GM21360 (cell line): ENCODE results near the gene ZKSCAN5.
A peak's percentile ranks its signal among the peaks of the same experiment; 100 is the strongest.

ENCODE experiments used
- ATAC-seq: cut with Tn5 transposase; IDR thresholded peaks from one replicate; pipeline ENCODE4 v1.9.1; 2021; ENCODE audit warnings: mild to moderate bottlenecking, moderate library complexity; ENCODE audit not compliant: unreplicated experiment

The ZKSCAN5 gene

DNA sequence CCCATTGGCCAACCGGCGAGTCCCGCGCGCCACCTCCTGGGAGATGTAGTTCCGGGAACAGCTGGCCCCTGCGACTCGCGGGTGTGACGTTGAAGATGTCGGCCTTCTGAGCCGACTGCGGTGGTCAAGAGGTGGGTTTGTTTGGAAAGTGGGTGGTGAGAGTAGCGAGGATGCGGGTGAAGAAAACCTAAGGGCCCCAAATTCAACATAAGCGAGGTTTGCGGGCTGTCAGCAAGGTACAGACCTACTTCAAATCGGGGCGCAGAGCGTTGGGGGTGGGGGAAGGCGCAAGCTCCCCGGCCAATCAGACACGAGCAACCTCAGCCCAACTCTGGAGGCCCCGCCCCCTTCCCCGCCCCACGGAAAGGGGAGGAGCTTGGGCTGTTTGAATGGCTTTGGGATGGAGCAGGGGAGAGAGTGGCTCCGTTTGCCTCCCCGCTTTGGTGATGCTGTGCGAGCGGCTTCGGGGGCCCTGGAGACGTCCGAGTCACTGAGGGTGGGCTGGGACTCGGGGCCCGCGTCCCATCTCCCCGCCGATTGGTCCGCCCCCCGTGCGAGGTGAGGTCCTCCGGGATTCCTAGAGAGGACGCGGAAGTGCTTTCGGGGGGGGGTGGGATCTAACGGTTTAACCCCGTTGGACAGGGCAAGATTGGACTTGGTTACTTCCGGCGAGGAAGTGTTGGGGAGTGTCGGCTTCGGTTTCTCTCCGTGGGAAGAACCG, at the start of gene ZKSCAN5:
TSS of gene ZKSCAN5 (plus strand) at position 60 of the 721 bp plus-strand sequence. CDS start 1,383 bp downstream, outside the sequence.
- ATAC-seq: peak; percentile 68

DNA sequence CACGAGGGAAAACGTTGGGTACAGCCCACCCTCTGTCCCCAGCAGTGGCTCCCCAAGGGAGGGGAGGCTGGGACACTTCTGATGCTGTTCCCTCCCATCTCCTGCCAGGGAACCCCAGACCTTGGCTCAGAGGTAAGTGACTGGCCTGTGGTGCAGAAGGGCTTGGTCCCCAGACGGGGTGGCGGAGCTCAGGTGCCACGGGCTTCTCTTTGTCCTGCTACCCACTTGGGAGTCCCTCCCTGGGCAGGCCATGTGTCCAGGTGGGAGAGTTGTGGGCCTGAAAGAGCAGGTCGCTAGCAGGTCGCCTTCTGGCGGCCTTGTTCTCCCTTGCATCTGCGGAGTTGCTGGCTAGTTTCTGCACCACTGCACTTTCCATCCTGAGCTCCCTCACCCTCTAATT, 48.6 kb upstream of the ZKSCAN5 start:
- ATAC-seq: no peak

DNA sequence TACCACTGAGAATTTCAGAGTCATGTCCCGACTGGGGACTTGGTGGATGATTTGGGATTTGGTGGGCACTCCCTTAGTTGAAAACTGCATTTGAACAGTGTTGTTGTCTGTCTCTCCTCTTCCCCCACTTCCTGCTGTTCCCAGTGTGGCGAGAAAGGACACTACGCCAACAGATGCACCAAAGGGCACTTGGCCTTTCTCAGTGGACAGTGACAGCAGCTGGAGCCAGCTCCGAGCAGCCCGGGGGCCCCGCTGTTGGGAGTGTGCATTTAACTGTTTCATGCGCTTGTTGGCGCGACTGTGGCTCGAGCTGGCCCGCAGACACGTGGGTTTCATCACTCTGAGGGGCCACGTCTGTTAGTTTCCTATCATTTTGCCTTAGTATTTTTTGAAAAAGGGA, 48.2 kb upstream of the ZKSCAN5 start:
- no peak for ATAC-seq

DNA sequence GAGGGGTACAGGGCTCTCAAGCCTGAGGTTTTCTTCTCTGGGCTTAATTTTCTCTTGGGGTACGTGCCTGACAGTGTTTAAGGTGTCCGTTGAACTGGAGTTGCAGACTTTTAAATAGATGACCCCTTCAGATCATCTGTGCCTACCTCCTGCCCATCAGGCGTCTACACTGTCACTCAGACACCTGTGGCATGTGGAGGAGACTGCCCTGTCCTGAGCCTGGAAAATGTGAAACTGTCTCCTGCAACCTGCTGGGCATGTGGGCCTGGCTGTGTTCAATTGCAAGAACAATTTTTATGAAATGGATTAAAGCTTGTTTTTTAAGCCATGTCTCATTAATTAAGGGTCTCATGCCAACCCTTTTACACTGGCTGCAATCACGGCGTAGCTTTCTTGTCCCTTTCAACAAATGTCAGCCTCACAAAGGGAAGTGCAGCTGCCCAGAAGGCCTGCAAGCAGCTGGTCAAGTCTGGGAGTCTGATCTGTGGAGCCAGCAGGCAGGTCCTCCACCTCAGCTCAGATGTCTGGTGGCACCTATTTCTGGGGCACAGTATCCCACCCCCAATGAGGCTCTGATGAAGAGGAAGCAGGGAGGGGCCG, 47.3 kb upstream of the ZKSCAN5 start:
- no peak for ATAC-seq

DNA sequence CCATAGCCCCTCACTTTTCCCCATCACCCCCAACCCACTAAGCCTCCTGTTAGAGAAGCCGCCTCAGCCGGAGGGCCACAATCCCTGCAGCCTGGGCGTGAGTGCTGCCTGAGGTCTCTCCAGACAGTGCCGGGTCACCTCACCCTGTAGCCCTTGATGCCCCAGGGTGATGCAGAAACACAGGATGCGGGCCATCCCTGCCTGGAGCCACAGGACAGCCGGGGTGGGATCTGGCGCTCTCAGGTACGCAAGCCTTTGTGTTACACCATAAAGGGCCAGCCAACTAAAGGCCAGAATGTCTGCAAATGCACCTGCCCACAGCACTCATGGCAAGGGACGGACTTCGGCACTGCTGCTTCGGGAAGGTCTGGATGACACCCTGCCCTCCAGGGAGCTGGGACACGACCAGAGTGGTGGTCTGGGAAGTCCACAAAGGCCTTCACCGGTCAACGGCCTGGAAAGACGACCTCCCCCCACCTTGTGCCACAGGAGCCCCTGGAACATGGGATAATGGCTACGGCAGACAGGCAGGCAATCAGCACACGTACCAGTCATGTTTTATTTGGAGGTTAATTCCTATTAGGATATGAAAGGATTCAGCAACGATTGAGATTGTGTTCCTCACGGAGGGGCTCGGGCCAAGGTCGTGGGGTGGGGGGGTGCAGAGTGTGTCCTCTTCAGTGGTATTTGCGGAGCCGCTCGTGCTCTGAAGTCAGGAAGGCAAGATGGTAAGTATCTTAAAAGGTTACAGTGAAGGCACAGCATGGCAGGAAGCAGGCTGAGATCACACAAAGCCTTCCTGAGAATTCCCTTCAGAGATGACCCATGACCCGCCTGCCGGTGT, 46.6 kb upstream of the ZKSCAN5 start:
- no peak for ATAC-seq

DNA sequence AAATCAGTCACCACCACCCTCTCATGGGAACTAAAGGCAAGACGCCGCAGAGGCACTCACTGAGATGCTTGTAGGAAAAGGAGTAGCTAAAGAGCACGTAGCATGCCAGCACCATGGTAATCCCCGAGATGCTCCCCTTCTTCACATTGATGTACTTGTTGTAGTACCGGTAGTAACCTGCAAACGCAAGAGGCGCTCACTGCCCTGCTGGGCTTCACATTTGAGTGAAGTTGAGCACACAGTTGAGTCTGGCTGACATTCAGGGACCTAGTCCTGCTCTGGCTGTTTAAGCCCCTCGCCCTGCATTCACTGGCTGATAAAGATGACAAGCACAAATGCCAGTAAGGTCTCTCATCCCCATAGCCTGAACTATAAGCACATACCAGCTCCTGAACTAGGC, 45.4 kb upstream of the ZKSCAN5 start:
- no peak for ATAC-seq

DNA sequence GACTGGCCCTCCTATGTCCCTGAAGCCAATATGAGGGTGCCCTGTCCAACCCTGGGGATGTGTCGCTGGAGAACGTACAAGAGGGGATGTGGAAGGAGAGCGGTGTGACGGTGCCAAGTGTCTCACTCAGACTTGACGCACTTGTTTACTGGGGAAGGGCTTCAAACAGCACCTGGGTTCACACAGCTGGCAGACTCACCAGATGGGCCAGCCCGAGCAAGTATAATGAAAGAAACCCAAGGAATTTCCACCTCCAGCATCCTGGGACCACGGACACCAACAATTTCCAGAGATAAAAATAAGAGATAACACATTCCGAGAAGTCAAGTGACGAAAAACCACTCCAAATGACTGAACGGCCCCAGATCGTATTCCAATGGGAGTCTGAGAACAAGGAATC, 43.8 kb upstream of the ZKSCAN5 start:
- no peak for ATAC-seq

DNA sequence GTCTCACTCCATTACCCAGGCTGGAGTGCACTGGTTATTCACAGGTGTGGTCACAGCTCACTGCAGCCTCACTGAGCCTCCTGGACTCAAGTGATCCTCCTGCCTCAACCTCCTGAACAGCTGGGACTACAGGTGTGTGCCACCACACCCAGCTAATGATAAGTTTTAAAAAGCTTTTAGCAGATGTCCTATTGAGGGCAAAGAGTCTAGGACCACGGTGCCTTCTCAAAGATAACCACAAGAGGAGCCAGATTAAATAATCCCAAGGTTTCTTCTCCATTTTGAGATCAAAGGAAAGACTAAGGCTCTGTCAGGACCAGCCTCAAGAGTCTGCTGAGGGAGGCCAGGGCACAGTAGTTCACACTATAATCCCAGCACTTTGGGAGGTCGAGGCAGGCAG, 43.2 kb upstream of the ZKSCAN5 start:
- ATAC-seq: no peak

DNA sequence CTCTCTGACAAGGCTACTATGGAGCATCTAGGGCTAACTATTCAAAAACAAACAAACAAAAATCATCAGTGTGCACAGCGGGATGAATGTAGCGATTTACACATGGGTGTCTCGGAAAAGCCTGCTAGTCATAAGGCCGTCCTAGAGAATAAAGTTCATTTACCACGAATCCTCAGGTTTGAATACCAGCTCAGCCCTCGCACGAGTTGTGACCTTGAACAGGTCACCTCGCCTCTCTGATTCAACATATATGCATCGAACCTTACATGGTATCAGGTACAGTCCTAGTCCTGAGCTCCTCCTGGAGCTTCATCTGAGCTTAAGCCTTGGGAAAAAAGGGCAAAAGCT, 39.1 kb upstream of the ZKSCAN5 start:
- peak; percentile 11 for ATAC-seq

DNA sequence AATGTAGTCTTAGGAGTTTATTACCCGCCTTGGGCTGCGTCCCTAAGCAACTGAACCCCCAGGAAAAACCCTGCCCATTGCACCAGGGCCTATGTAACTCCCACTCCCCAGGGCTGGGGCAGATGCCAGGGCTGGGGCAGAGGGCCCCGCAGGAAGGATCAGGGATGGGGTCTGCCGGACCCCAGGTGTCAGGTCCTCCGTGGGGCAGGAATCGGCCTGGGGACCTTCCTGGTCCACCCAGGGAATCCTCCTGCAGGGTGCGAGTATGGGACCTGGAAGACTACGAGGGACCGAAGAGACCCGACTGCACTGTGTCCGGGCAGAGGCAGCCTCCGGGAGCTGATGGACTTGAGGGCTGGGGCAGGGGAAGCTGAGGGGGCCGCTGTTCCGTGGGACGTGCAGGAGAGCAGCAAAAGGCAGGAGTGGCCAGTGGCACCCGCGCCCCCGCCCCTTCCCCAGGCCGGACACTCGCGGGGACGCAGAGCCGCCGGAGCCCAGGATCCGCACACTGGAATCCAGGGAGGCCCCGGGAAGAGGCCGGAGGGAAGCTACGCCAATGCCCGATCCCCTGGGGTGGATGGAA, 36.0 kb upstream of the ZKSCAN5 start:
- ATAC-seq: no peak

DNA sequence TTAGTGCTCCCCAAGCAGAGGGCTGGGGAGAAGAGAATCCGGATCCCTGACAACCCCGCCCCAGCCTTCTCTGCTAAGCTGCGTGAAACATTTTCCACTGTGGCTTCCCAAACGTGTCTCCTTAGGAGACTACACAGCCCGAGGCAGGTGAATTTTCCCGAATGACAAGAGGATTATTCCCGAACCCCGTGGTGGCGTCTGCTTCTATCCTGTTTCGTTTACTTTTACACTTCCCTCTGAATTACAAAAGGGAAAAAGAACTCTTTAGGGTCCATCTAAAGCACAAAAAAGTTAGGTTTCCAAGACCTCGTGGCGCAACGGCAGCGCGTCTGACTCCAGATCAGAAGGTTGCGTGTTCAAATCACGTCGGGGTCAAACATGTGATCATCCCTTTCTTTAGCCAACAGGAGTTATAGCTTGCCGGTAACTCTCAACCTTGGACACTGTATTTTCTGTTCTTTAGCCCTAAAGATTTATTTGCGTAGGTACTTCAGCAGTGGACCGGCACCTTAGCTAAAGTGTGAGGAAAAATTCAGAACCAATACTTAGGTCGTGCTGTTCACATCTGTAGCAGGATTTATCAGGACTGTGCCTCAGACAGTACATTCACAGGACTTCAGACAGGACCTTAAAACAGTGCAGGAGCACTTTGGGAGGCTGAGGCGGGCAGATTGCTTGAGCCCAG, 34.9 kb upstream of the ZKSCAN5 start:
- no peak for ATAC-seq

DNA sequence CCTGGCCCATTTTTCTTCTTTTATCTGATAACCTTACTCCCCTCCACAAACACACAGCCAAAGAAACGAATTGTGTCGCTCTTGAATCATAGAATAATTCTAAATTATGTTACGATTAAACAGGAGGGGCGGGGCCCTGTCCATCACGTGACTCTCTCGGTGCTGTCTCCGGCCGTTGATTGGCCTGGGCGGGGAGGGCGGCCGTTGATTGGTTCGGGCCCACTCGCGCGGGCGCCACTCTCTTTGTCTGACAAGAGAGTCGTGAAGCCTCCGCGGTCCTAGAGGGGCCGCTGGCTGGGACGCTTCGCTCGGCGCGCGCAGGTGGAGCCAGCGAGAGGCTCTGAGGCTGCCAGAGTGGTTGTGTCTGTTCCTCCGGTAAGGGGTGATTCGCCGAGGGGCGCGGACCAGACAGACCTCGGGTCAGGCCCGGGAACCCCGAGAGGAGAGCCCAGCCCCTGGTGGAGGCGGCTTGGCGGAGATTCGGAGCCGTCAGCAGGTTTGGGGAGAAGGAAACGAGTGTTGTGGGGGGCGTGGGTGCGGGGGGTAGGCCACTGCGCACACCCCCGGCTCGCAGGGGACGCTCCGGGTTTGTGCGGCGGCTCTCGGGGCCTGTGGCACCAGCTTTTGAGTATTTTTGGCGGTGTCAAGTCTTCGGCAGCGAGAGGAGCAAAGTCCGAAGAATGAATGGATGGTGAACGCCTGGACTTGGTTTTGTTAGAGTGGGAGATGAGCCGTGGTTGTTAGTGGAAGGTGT, 31.7 kb upstream of the ZKSCAN5 start, which contains the start of gene ZNF789:
TSS of gene ZNF789 (plus strand) at position 330 of the 754 bp plus-strand sequence. CDS start 3,567 bp downstream, outside the sequence.
- peak; percentile 97 for ATAC-seq

DNA sequence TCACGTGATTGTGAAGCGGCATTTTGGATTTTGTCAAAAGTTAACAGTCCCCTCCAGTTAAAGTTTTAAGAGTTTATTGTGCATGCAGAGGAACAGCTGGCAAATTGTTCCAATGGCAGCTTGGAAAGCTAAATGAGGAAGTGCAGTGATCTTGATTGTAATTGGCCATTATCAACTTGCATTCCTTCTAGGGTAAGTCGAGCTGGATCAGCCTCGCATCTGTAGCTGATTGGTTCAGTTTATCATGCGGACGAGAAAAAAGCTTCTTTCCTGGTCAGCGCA, 31.2 kb upstream of the ZKSCAN5 start:
- no peak for ATAC-seq

DNA sequence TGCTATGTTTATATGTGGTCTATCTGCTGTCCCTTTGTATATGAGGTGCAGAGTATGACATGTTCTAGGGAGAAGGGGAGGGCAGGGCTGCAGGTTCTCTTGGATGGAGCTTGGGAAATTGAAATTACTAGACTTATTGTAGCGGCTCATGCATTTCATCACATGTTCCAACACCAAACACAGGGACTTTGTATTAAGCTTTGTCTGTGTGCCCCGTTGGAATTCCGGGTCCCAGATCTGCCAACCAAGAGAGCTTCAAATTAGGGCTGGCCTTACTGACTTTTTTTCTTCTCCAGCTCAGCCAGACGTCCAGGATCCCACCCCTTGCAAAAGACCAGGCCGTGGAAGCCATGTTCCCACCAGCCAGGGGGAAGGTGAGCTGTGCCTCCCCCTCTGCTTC, 28.4 kb upstream of the ZKSCAN5 start:
- ATAC-seq: no peak

DNA sequence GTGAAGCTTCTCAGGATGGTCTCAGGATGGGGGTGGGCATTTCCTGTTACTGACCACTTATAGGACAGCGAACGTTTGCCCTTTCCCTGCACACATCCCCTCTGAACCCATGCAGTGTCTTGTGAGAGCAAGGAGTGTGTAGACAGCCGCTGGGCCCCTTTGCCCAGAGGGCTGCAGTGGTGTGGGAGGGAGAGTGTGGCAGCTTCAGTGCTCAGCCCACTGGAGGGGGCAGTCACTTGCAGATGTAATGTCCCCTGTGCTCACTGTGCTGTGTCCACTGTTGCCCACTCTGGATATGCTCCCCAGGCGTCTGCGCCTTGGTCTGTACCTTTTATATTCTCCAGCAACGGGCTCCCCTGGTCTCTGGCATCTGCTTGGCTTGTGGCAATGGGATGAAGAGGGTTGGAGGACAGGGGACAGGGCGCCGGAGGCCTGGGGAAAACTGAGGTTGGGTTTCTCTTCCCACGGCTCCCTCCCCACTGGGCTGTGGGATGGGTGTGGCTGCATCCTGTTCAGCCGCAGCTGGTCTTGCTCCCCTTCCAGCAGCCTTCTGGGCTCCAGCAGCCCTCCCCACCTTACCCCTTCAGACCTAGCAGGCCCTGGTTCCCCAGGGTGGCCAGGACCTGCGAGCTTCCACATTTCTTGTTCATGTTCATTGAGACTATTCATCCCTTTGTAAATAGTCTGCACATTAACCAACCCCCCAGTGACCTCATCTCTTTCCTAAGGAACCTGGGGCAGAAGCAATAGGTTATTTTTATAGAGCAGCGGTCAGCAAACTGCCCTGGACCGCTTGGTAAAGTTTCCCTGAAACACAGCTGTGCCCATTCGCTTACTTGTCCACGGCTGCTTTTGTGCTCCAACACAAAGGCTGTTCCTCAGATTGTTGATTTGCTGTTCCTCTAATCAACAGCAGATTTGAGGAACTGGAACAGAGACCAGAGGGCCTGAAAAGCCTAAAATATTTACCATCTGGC, 25.7 kb upstream of the ZKSCAN5 start:
- ATAC-seq: no peak

DNA sequence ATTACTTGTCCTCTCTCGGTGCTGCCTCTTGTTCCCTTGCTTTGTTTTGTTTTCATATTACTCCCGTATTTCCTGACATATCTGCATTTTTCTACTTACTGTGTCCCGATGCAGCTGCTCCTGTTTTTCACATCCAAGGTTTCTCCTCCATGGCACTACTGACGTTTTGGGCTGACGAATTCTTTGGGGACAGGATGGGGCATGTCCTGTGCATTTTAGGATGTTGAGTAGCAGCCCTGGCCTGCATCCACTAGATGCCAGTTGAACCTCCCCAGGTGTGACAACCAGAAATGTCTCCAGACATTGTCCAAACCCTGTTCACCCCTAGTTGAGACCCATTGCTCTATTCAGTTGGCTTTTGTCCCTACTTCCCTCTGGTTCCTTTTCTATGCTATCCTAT, 19.4 kb upstream of the ZKSCAN5 start:
- no peak for ATAC-seq

DNA sequence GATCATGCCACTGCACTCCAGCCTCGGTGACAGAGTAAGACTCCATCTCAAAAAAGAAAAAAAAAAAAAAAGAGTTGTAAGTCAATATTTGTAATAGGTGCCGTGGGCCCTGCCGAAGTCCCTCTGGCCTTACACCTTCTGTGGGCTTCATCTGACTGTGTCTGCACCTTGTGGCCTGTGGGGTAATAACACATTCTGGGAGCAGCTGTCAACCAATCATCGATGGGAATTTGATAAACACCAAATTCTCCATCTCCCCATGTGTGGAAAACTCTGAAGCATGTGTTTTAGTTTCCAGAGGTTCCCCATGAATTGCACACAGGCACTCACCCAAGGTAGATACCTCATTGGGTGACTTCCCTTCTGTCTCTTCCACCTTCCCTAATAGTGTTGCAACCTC, 15.2 kb upstream of the ZKSCAN5 start:
- ATAC-seq: no peak

DNA sequence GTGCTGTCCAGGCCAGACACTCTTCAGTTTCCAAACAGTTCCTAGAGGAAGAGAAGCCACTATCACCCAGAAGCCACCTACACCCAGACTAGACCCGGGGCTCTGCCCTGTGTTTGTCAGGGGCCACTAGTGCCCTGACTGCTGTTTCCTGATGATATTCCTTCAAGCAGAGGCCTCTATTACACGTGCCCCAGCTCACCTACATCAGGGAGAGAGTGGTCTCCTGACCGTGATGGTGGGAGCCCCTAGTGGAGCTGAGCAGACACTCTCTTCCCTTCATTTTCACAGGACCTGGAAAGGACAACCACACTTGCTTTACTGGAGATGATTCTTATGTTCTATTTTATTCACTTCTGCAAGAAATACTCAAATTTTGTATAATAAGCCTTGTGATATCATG, 13.6 kb upstream of the ZKSCAN5 start:
- no peak for ATAC-seq

DNA sequence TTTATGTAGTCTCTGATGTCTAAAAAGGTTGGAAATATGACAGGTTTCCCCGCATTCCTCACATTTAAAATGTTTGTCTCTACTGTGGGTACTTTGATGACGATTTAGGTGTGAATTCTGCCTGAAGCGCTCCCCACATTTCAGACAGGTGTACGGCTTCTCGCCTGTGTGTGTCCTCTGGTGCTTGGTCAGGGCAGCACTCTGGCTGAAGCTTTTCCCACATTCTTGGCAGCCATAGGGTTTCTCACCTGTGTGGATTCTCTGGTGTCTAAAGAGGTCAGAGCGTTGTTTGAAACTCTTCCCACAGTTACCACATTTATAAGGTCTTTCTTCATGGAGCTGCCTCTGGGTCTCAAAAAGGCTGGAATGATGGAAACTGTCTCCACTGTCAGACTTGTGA, 10.6 kb upstream of the ZKSCAN5 start:
- ATAC-seq: no peak
